Fibroblast of gingiva (primary cell): ENCODE results near the gene PRM1.
"Not testable (repeated sequence)": the region's sequence is repeated elsewhere in the genome, so short reads cannot be mapped to it uniquely, and the experiment has no call there.

Source experiments
- DNase-seq: peaks from one replicate; pipeline ENCODE4 v3.0.0-alpha.2; 2011; ENCODE audit warnings: low read depth

Gene PRM1

DNA sequence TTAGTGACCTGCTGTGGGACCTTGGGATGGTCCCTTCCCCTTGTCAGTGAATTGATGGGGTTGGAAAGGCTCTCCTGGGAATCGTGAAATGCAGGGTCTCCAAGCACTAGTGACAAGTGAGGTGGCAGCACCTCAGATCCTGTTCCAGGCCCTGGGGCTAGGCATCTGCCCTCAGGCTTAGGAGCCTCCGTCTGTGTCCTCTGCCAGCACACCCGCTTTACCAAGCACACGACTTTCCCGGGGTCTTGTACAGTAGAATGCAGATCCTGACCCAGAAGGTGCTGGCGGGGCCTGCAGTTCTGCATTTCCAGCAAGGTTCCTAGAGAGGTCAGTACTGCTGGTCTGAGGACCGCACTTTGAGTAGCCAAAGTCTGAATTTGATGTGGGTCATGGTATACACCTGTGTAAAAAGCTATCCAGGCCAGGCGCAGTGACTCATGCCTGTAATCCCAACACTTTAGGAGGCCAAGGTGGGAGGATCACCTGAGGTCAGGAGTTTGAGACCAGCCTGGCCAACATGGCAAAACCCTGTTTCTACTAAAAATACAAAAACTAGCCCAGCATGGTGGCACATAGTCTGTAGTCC lies 33.3 kb upstream of the PRM1 start:
- no peak for DNase-seq

DNA sequence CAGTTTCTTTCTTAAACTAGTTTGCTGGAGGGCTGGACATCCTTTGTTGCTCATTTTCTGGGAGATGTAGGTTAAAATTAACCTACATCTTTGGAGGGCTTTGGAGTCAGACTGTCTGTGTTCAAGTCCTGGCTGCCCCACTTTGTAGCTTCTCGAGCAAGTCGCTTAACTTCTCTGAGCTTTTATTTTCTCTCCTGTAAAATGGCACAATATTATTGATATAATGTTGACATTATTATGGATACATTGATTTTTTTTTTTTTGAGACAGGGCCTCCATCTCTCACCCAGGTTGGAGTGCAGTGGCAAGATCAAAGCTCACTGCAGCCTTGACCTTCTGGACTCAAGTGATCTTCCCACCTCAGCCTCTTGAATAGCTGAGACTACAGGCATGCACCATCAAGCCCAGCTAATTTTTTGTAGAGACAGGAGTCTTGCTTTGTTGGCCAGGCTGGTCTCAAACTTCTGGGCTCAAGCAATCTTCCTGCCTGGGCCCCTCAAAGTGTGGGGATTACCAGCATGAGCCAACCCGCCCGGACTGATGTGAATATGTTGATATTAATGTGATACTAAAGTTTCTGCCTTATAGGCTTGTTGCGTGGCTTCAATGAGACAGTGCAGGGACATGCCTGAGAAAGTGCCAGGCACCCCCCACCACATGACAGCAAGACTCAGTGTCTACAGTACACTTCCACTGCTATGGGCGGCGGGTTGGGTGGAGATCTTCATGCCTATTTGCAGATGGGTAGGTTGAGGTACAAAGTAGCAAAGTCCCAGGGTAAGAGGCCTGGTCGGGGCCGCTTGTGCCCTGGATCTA lies 32.6 kb upstream of the PRM1 start:
- DNase-seq, result no peak

DNA sequence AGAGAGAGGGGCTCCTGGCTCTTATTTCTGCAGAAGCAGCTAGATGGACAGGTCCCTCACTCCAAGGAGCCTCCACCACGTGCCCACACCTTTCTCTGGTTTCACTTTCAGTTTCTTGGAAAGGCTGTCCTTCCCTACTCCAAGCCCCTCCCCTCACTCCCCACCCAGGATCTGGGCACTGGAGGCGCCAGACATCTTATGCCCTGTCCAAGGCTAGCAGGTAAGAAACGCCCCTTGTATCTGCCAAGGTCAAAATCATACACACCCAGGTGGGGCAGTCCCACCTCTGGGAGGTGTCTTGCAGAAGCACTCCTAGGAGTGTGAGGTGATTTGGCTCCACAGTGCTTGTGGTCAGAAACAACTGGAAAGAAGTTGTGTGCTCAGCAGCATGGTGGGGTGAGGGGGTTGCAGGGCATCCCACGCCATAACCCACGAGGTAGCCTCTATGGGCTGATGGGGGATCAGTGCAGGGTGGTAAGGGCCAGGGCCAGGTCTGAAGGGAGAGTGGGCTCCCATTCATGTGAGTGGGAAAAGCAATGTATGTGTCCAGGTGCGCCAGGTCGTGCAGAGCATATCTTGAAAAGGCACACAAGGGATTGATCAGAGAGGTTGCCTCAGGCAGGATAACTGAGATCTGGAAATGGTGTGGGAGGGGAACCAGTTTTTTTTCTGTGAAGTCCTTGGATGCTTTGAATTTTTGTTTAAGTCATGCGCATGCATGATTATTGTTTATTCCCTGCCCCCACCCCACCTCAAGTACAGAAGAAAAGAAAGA lies 31.8 kb upstream of the PRM1 start:
- peak; percentile 54 for DNase-seq

DNA sequence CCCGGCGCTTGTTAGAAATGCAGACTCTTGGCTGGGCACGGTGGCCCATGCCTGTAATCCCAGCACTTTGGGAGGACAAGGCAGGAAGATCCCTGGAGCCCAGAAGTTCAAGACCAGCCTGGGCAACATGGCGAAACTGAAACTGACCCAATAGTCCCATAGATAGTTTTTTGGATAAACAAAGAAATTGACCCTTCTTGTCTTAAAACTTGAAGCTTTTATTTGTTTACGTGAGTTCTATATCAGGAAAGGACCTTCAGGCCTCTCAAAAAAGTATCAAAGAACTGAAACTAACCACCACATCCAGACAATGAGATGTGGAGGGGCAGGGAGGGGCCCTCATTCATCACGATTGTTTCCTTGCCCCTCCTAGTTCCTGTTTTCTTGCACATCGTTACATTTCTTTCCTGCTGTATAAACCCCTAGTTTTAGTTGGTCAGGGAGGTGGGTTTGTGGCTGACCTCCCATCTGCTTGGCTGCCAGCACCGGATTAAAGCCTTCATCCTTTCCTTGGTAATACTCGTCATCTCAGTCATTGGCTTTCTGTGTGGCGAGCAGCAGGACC lies 29.9 kb upstream of the PRM1 start:
- DNase-seq, result no peak

DNA sequence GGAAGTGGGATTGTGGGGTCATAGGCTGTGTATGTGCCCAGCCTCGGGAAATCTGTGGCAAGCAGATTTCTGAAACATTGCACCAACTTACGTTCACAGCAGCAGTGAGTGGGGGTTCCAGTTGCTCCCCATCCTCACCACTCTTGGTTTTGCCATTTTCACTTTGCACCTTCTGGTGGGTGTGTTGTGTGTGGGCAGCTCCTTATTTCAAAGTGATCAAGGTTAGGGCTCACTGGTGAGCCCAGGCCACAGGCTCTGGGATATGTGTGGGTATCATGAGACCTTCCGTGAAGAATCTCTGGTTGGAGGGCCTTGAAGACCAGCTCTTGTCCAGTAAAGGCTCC lies 29.5 kb upstream of the PRM1 start:
- DNase-seq, result no peak

DNA sequence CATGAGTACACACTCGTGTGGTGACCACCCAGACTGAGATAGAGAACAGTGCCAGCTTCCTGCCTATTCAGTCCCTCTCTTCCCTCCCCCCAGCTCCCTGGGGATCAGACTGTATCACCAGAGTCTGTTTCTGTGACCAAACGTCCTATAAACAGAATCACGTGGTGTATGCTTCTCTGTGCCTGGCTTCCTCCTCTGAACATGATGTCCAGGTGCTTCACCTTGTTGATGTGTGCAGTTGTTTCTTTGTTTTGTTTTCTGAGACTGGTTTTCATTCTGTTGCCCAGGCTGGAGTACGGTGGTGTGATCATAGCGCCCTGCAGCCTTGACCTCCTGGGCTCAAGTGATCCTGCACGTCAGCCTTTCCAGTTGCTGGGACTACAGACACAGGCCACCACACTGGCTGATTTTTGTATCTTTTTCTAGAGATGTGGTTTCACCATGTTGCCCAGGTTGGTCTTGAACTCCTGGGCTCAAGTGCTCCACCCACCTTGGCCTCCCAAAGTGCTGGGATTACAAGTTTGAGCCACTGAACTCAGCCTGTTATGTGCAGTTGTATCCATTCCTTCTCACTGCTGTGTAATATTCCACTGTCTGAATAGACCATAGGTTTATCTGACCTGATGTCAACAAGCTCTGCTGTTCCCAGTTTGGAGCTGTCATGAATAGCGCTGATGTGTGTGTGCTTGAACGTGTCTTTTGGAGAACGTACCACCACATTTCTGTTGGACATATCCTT lies 28.9 kb upstream of the PRM1 start:
- no peak for DNase-seq

DNA sequence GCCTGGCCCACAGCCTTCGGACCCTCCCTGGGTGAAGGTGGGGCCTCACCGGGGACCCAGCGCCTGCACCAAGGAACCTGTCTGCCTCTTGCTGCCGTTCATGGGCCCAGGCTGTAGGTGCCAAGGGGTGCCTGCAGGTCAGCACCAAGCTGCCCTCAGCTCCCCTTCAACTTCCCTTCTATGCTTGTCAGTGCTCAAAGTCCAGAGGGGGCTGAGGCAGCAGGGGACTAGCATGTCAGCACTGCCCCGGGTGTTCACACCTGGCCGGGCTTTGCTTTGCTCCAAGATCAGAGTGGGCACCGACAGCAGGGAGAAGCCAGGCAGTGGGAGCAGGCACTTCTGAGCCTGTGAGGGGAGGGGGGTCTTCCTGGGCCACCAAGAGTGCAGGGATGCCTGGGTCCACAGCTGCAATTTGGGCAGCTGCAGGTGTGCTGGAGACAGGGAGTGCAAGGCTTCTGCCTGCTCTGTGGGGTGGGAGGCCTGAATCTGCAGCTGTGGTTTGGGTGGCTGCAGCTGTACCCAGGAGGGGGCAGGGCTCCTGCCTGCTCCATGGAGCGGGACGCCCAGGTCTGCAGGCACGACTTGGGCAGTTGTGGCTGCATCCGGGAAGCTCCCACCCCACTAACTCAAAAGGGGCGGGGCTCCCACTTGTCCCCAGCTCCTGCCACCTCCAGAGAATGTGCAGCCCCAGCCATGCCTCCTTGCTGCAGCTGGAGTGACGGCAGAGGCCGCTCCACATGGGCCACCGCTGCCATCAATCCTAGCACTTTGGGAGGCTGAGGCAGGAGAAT lies 27.6 kb upstream of the PRM1 start:
- DNase-seq, result no peak

DNA sequence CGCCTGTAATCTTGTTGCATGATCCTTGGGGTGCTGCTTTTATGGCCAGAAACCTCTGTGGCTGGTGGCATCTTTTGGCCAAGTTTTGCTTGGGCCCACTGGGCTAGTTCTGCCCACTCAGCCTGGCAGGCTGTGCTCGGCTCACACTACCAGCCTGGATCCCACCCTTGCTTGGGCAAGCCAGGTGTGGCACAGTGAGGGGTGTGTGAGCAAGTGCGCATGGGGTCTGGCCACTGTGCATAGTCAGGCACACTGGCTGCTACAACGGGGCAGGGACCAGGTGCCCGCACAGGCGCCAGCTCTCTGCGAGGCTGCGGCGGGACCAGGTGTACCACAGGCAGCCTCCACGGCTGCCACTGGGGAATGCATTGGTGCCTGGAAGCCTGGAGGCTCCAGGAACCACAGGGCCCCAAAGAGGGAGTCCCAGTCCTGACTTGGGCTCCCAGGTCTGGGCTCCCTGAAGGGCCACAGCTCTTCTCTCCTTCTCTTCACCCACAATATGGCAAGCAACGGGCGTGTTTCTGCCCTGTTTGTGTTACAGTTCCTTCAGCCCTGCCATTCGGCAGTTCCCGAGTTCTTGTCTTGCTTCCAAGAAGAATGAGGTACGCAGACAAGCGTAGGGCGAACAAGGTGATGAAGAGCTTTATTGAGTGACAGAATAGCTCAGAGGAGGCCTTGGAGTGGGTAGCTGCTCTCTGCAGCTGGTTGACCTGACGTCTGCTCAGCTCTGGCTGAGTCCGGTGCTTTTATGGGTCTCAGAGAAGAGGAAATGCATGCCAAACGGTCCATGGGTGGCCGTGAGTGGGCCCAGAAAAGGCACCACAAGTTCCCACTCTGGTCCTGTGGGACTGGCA lies 26.7 kb upstream of the PRM1 start:
- DNase-seq, result no peak

DNA sequence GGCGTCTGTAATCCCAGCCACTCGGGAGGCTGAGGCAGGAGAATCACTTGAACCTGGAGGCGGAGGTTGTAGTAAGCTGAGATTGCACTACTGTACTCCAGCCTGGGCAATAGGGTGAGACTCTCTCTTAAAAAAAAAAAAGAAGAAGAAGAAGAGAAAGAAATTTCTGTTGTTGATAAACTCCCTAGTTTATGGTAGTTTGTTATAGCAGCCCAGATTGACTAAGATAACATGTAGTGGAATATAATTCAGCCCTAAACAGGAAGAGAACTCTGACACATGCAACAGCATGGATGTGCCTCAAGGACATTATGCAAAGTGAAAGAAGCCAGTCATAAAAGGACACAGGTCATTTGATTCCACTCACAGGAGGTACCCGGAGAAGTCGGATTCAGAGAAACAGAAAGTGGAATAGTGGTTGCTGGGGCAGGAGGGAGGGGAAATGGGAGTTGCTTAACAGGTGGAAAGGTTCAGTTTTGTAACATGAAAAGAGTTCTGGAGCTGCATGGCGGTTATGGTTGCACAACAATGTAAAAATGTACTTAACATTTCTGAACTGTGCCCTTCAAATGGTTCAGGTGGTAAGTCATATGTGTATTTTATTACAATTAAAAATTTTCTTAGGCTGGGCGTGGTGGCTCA lies 26.0 kb upstream of the PRM1 start:
- no peak for DNase-seq

DNA sequence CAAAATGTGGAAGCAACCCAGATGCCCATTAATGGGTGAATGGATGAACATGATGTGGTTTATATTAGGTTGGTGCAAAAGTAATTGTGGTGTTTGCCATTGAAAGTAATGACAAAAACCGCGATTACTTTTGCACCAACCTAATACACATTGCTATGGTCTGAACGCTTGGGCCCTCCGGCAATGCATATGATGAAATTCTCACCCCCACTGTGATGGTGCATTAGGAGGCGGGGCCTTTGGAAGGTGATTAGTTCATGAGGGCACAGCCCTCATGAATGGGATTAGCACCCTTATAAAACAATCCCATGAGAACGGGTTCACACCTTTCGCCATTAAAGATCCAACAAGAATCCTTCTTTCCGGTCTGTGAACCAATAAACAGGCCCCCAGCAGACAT lies 25.3 kb upstream of the PRM1 start:
- DNase-seq, result no peak

DNA sequence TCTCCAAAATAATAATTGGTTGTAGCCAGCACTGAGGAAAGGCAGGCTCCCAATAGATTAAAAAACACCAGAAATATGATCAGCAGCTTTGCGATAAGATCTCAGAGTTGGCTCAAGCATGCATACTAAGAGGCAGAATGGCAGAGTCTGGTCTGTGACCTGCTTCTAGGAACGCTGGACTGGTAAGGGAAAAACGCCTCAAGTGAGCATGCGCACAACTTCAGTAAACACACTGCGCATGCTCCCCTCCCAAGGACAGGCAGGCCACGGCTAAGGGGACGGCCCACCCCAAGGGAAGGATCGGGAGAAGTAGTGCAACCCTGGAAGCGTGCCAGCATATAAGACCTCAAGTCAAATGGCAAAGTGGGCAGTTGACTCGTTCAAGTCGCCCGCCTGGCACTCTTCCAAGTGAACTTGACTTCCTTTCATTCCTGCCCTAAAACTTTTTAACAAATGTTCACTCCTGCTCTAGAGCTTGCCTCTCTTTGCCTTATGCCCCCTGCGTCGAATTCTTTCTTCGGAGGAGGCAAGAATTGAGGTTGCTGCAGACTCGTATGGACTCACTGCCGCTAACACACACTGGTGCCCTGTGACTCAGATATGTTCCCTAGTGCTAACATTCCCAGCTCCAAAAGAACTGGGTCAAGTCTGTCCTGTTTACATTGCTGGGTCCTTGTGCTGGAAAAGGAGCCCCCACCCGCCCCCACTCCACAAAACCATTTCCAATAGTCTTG lies 22.4 kb upstream of the PRM1 start:
- DNase-seq, result no peak

DNA sequence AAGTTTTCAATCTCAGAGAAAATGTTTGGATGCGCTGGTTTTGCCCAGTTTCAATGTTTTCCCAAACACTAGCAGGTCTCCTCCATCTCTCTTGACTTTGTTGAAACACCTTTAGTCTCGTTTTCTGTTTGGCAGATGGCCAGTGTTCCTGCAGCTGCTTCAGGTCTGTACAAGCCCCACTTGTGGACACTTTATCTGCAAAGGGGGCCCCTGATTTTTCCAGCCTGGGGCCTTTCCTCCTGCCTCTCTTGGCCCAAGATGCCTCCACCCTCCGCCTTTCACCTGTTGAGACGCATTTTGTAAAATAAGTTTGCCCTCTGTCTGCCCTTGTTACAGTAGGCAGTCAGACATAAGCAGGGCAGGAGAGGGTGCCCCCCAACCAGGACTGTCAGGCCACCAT lies 21.8 kb upstream of the PRM1 start:
- no peak for DNase-seq

DNA sequence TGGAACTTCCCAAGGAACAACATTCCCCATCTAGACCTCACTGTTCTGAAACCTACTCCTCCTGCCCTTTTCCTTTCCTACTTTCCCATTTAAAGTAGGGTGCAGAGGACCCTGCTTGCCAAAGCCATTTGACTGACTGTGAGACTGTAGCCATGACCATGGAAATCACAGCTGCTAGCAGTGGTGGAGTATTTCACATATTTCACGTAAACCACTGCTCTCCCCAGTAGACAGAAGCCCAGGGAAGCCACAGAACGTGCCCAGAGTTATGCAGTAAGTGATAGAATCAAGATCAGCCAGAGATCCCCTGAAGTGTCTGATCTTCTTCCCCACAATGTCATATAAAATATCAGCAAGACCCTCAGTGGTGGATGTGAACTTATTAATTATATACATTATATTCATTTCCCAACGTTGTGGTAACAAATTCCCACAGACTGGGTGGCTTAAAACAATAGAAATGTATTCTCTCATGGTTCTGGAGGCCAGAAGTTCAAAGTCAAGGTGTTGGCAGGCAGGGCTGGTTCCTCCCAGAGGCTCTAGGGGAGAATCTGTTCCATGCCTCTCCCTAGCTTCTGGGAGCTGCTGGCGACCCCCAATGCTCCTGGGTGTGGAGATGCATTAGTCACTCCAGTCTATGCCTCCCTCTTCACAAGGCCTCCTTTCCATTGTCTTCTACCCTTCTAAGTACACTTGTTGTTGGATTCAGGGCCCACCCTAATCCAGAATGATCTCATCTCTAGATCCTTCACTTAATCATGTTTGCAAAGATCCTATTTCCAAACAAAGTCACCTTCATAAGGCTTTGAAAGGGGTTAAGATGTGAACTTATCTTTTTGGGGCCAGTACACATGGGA lies 20.7 kb upstream of the PRM1 start:
- DNase-seq, result no peak

DNA sequence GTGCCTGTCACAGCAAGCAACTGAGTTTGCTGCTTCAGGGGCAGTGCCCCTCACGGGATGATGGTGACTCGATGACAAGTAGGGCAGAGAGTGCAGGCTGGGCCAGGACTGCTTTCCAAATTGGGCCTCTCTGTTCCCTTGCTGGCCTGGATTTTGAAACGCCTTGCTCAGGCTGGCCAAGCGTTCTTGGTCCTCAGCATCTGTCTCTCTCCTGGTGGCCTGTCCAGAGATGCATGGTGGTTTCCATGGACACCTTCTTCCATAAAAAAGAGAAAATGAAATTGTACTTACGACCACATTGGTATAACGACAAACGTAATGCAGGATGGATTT lies 19.4 kb upstream of the PRM1 start:
- DNase-seq, result no peak

DNA sequence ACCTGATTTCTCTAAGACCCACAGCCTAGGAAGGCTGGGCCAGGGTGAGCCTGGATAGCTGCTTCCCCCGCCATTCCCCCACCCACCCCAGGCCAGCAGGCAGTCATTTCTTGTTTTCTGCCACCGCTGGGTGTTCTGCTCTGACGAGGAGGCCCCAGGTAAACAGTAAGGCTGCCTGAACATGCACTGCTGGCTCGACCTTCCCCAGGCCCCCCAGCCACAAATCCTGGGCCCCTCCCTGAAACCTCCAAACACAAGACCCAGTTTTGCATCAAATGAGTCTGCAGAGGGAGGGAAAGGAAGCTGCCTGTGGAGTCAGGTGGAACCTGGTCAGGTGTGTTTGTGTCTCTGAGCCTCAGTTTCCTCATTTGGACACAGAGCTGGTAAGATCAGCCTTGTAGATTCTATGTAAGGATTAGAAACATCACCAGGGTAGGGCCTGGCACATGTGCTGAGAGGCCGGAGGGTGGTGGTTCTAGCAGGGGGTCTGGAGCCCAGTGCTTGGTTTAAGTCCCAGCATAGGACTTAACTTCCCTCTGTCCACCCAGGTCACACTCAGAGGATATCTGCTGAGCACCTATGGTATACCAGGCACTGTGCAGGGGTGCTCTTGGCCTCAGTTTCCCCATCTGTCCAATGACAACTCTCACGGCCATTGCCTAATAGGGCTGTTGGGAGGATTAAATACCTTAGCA lies 18.9 kb upstream of the PRM1 start:
- no peak for DNase-seq

DNA sequence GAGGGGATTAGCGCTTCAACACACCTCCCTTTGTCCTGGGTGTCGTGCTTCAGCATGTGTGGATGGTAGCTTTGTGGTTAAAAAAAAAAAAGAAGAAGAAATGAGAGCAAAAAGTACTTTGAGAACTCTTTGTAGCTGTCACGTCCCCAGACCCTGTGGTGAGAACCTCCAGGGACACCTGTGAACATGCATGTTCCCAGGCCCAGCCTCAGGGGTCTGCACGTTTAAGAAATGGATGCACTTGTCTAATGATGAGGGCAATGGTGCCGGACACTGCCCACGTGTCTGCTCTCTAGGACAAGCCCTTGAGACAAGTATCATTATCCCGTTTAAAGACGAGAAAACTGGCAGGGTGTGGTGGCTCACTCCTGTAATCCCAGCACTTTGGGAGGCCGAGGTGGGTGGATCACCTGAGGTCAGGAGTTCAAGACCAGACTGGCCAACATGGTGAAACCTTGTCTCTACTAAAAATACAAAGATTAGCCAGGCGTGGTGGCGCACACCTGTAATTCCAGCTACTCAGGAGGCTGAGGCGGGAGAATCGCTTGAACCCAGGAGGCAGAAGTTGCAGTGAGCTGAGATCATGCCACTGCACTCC lies 17.9 kb upstream of the PRM1 start:
- not testable (repeated sequence) for DNase-seq

DNA sequence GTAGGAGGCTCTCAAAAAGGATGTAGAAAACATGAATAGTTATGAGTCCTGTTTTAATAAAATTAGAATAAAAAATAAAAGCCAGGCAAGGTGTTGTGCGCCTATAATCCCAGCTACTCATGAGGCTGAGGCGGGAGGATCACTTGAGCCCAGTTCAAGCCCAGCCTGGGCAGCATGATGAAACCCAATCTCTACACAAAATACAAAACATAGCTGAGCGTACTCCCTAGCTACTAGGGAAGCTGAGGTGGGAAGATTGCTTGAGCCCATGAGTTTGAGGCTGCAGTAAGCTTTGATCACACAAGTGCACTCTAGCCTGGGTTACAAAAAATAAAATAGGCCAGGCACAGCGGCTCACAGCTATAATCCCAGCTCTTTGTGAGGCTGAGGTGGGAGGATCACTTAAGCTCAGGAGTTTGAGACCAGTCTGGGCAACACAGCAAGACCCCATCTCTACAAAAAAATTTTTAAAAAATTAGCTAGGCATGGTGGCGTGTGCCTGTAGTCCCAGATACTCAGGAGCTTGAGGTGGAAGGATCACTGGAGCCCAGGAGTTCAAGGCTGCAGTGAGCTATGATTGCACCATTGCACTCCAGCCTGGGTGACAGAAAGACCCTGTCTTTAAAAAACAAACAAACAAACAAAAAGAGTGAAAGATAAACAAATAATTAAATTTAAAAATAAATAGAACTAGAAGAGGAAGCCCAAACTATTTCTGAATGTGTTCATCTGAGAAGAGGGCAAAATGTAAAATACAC lies 17.2 kb upstream of the PRM1 start:
- DNase-seq, result no peak
